Measurements from ENCODE around the gene ZBTB49. TPM values are rescaled to one million over a fixed set of nuclear protein-coding genes. Genes with fewer than 3 reads are reported as not detected.
A peak's percentile ranks its signal among the peaks of the same experiment; 100 is the strongest.

Gene ZBTB49
- total RNA-seq, 3 donors from 2014 or later (not counting 1 experiment from before 2014, with no cell fraction given): 19.3 to 36.5 (median 30.0) TPM

DNA sequence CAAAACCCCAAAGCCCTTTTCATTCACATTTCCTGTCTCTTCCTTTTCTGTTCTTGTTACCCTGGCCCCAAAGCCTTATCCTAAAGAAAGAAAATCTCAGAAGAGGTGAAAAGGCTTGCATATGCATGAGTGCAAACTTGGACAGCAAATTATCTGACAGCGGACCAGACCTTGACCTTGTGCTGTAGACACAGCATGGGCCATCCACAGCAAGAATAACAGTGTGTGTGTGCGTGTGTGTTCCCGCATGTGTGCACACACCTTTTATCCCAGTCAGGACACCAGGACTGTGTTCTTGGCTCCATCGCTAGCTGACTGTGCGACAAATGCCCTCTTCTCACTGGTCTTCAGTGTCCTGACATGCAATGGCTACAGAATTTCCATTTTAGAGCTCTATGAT is 35.3 kb downstream of the ZBTB49 start:
- TF ChIP-seq, protein P1, sequence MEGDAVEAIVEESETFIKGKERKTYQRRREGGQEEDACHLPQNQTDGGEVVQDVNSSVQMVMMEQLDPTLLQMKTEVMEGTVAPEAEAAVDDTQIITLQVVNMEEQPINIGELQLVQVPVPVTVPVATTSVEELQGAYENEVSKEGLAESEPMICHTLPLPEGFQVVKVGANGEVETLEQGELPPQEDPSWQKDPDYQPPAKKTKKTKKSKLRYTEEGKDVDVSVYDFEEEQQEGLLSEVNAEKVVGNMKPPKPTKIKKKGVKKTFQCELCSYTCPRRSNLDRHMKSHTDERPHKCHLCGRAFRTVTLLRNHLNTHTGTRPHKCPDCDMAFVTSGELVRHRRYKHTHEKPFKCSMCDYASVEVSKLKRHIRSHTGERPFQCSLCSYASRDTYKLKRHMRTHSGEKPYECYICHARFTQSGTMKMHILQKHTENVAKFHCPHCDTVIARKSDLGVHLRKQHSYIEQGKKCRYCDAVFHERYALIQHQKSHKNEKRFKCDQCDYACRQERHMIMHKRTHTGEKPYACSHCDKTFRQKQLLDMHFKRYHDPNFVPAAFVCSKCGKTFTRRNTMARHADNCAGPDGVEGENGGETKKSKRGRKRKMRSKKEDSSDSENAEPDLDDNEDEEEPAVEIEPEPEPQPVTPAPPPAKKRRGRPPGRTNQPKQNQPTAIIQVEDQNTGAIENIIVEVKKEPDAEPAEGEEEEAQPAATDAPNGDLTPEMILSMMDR (IDR thresholded peaks at IDR 0.05): no peak
- H3K27me3 ChIP-seq (ENCODE audit: control insufficient read depth, insufficient read depth, low read length): no peaks in the 10 kb centered on the region
- H3K4me1 ChIP-seq (ENCODE audit: control insufficient read depth, insufficient read depth, low read length): no peaks in the 10 kb centered on the region
- H3K4me3 ChIP-seq (ENCODE audit: low read length): no peak overlapping the region
- no peak overlapping the region for H3K27ac Mint-ChIP-seq
- no peaks in the 10 kb centered on the region for H3K9me3 Mint-ChIP-seq
- H3K27ac ChIP-seq (ENCODE audit: low read length): no peak overlapping the region
- intact Hi-C loops (cut with micrococcal nuclease): no loop called here
- DNase-seq (no peak), ATAC-seq (no peak)
- H3K36me3 Mint-ChIP-seq: no peaks in the 10 kb centered on the region
- no peak overlapping the region for H3K4me3 Mint-ChIP-seq
- H3K36me3 ChIP-seq (ENCODE audit: control insufficient read depth, insufficient read depth, low read length): peaks cover 15% of the 10 kb centered on the region
- 99% methylated on average over 5 of the region's 5 CpGs for WGBS (ENCODE audit: insufficient coverage)
- H3K9me3 ChIP-seq (ENCODE audit: control insufficient read depth, insufficient read depth, low read length): no peaks in the 10 kb centered on the region
- no peaks in the 10 kb centered on the region for H3K27me3 Mint-ChIP-seq (ENCODE audit: low read depth in 2 of 2)
- peaks cover 4 to 5% of the 10 kb centered on the region in 2 donors for H3K4me1 Mint-ChIP-seq

GRCh38 chr4:4326166-4326565 is 36.1 kb downstream of the ZBTB49 start:
- TF ChIP-seq, protein P1 (IDR thresholded peaks at IDR 0.05): no peak
- Histone ChIP-seq H3K4me3 (ENCODE audit: low read length) (no peak overlapping the region), H3K27ac (ENCODE audit: low read length) (no peak overlapping the region), H3K27me3 (ENCODE audit: control insufficient read depth, insufficient read depth, low read length) (no peaks in the 10 kb centered on the region), H3K4me1 (ENCODE audit: control insufficient read depth, insufficient read depth, low read length) (no peaks in the 10 kb centered on the region), H3K36me3 (ENCODE audit: control insufficient read depth, insufficient read depth, low read length) (peaks cover 10% of the 10 kb centered on the region), H3K9me3 (ENCODE audit: control insufficient read depth, insufficient read depth, low read length) (no peaks in the 10 kb centered on the region)
- no peaks in the 10 kb centered on the region for H3K27me3 Mint-ChIP-seq (ENCODE audit: low read depth in 2 of 2)
- DNase-seq (no peak), ATAC-seq (no peak)
- WGBS (ENCODE audit: insufficient coverage): 94% methylated on average over 4 of the region's 4 CpGs
- no peak overlapping the region for H3K4me3 Mint-ChIP-seq
- no peak overlapping the region for H3K27ac Mint-ChIP-seq
- no peaks in the 10 kb centered on the region for H3K36me3 Mint-ChIP-seq
- H3K4me1 Mint-ChIP-seq: peaks cover 4 to 5% of the 10 kb centered on the region in 2 donors
- H3K9me3 Mint-ChIP-seq: no peaks in the 10 kb centered on the region
- intact Hi-C loops (cut with micrococcal nuclease): no loop called here

DNA sequence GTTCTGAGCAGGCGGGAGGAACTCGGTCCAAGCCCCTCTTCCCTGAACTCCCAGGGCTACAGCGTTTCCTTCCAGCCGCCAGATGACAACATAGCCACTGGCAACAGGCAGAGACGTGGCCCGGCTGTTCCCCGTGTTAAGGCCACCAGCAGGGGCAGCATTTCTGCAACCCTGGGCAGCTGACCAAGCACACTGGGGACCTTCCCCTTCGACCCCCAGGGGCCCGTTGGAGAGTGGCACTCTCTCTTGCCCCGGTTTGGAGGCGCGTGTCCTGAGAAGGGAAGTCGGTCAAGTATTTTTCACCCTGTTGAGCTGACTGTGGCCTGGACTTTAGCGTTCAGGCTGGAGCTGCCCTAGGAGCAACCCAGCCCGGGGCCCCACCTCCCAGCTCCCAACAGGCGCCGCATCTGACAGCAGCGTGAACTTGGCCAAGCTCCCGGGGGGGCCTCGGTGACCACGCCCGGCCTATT is 37.6 kb downstream of the ZBTB49 start:
- H3K4me3 Mint-ChIP-seq: no peak overlapping the region
- no peaks in the 10 kb centered on the region for H3K27me3 Mint-ChIP-seq (ENCODE audit: low read depth in 2 of 2)
- Histone ChIP-seq H3K9me3 (ENCODE audit: control insufficient read depth, insufficient read depth, low read length) (no peaks in the 10 kb centered on the region), H3K27ac (ENCODE audit: low read length) (no peak overlapping the region), H3K4me1 (ENCODE audit: control insufficient read depth, insufficient read depth, low read length) (no peaks in the 10 kb centered on the region), H3K36me3 (ENCODE audit: control insufficient read depth, insufficient read depth, low read length) (no peaks in the 10 kb centered on the region), H3K27me3 (ENCODE audit: control insufficient read depth, insufficient read depth, low read length) (no peaks in the 10 kb centered on the region), H3K4me3 (ENCODE audit: low read length) (no peak overlapping the region)
- TF ChIP-seq, protein P1 (IDR thresholded peaks at IDR 0.05): no peak
- ATAC-seq: peak in 1 of 3 donors; percentile 28
- 57% methylated on average over 22 of the region's 22 CpGs for WGBS (ENCODE audit: insufficient coverage)
- H3K27ac Mint-ChIP-seq: peak overlapping the region in 1 of 2 donors; percentile 6
- H3K9me3 Mint-ChIP-seq: no peaks in the 10 kb centered on the region
- H3K4me1 Mint-ChIP-seq: peaks cover 4 to 5% of the 10 kb centered on the region in 2 donors
- intact Hi-C loops (cut with micrococcal nuclease): no loop called here
- no peak for DNase-seq
- no peaks in the 10 kb centered on the region for H3K36me3 Mint-ChIP-seq

DNA sequence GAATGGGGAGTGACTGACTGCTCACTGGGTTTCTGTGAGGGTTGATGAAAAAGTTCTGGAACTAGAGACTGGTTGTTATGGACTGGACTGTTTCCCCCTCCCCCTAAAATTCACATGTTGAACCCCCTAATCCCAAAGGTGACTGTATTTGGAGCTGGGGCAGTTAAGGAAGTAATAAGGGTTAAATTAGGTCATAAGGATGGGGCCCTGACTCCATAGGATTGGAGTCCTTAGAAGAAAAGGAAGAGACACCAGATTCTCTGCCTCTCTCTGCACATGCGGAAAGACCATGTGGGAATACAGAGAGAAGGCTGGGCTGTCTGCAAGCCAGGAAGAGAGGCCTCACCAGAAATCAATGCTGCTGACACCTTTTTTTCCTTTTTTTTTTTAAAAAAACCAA is 38.2 kb downstream of the ZBTB49 start:
- no peaks in the 10 kb centered on the region for H3K27me3 ChIP-seq (ENCODE audit: control insufficient read depth, insufficient read depth, low read length)
- no peak overlapping the region for H3K4me3 ChIP-seq (ENCODE audit: low read length)
- WGBS (ENCODE audit: insufficient coverage): 100% methylated on average over 1 of the region's 1 CpG
- H3K36me3 ChIP-seq (ENCODE audit: control insufficient read depth, insufficient read depth, low read length): no peaks in the 10 kb centered on the region
- H3K27ac ChIP-seq (ENCODE audit: low read length): no peak overlapping the region
- no peaks in the 10 kb centered on the region for H3K4me1 ChIP-seq (ENCODE audit: control insufficient read depth, insufficient read depth, low read length)
- DNase-seq (no peak), ATAC-seq (no peak)
- Mint-ChIP-seq H3K27me3 (ENCODE audit: low read depth in 2 of 2) (no peaks in the 10 kb centered on the region), H3K4me1 (peaks cover 4 to 5% of the 10 kb centered on the region in 2 donors), H3K9me3 (no peaks in the 10 kb centered on the region), H3K36me3 (no peaks in the 10 kb centered on the region), H3K27ac (no peak overlapping the region), H3K4me3 (no peak overlapping the region)
- TF ChIP-seq, protein P1 (IDR thresholded peaks at IDR 0.05): no peak
- H3K9me3 ChIP-seq (ENCODE audit: control insufficient read depth, insufficient read depth, low read length): no peaks in the 10 kb centered on the region
- intact Hi-C loops (cut with micrococcal nuclease): no loop called here

Data from natural killer cell (primary cell).